ENCODE results near the gene PIP5K1B.

DNA sequence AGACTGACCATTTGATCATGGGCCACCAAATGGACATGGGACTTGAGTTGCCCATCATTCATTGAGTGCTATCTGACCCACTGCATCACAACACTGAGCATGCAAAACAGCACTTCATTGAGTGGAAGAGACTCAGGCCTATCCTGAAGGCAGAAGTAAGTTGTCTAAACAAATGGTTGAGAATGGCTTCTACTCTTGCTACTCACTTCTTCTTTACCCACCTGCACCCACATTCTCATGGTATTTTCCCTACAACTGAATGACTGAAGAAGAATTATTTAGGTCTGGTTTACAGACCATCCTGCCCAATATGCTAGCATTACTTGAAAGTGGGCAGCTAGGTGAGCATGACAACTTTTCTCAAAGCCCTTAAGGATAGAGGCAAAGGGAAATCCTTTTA, 41.0 kb upstream of the PIP5K1B start:
- TF ChIP-seq, protein P1, sequence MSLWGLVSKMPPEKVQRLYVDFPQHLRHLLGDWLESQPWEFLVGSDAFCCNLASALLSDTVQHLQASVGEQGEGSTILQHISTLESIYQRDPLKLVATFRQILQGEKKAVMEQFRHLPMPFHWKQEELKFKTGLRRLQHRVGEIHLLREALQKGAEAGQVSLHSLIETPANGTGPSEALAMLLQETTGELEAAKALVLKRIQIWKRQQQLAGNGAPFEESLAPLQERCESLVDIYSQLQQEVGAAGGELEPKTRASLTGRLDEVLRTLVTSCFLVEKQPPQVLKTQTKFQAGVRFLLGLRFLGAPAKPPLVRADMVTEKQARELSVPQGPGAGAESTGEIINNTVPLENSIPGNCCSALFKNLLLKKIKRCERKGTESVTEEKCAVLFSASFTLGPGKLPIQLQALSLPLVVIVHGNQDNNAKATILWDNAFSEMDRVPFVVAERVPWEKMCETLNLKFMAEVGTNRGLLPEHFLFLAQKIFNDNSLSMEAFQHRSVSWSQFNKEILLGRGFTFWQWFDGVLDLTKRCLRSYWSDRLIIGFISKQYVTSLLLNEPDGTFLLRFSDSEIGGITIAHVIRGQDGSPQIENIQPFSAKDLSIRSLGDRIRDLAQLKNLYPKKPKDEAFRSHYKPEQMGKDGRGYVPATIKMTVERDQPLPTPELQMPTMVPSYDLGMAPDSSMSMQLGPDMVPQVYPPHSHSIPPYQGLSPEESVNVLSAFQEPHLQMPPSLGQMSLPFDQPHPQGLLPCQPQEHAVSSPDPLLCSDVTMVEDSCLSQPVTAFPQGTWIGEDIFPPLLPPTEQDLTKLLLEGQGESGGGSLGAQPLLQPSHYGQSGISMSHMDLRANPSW (CRISPR knock-in tag; IDR thresholded peaks at IDR 0.05; ENCODE audit: borderline replicate concordance), result no peak
- TF ChIP-seq, protein P2, sequence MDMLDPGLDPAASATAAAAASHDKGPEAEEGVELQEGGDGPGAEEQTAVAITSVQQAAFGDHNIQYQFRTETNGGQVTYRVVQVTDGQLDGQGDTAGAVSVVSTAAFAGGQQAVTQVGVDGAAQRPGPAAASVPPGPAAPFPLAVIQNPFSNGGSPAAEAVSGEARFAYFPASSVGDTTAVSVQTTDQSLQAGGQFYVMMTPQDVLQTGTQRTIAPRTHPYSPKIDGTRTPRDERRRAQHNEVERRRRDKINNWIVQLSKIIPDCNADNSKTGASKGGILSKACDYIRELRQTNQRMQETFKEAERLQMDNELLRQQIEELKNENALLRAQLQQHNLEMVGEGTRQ (IDR thresholded peaks at IDR 0.05; ENCODE audit: low read depth, low read length), result no peak
- TF ChIP-seq, protein P2 (CRISPR knock-in tag; IDR thresholded peaks at IDR 0.05; ENCODE audit: borderline replicate concordance), result no peak
- no peak for TF ChIP-seq ZBTB21 (CRISPR knock-in tag; IDR thresholded peaks at IDR 0.05)
- no peak for TF ChIP-seq EZH2 (conservative IDR thresholded peaks at IDR 0.05; ENCODE audit: low read depth, low read length)
- TF ChIP-seq SP2 (CRISPR knock-in tag; IDR thresholded peaks at IDR 0.05), result no peak
- no peak for TF ChIP-seq TAF1 (CRISPR knock-in tag; IDR thresholded peaks at IDR 0.05)
- TF ChIP-seq NR2F6 (IDR thresholded peaks at IDR 0.05), result no peak
- no peak for TF ChIP-seq NR2F6 (CRISPR knock-in tag; IDR thresholded peaks at IDR 0.05)
- TF ChIP-seq, protein P3, sequence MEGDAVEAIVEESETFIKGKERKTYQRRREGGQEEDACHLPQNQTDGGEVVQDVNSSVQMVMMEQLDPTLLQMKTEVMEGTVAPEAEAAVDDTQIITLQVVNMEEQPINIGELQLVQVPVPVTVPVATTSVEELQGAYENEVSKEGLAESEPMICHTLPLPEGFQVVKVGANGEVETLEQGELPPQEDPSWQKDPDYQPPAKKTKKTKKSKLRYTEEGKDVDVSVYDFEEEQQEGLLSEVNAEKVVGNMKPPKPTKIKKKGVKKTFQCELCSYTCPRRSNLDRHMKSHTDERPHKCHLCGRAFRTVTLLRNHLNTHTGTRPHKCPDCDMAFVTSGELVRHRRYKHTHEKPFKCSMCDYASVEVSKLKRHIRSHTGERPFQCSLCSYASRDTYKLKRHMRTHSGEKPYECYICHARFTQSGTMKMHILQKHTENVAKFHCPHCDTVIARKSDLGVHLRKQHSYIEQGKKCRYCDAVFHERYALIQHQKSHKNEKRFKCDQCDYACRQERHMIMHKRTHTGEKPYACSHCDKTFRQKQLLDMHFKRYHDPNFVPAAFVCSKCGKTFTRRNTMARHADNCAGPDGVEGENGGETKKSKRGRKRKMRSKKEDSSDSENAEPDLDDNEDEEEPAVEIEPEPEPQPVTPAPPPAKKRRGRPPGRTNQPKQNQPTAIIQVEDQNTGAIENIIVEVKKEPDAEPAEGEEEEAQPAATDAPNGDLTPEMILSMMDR (CRISPR knock-in tag; IDR thresholded peaks at IDR 0.05), result no peak
- no peak for TF ChIP-seq EHMT2 (IDR thresholded peaks at IDR 0.05; ENCODE audit: borderline replicate concordance, low read depth, low read length)
- no peak for TF ChIP-seq RFXAP (CRISPR knock-in tag; IDR thresholded peaks at IDR 0.05; ENCODE audit: borderline replicate concordance)
